Activated B cell treated with CpG ODN at 0.5 μM for 24 hours (primary cell): ENCODE measurements around the gene RABGGTB. TPM values are rescaled to one million over a fixed set of nuclear protein-coding genes. Genes with fewer than 3 reads are reported as not detected.
"Not testable (repeated sequence)": the region's sequence is repeated elsewhere in the genome, so short reads cannot be mapped to it uniquely, and the experiment has no call there.

ENCODE experiments used
- ATAC-seq: fragments of 200-7000 bp; cut with Tn5 transposase; one replicate; pipeline ENCODE4 v1.10.0; 2021; ENCODE audit warnings: low read depth, mild to moderate bottlenecking, moderate library complexity
- CTCF ChIA-PET: fragments of 350-600 bp; sonication (Branson Sonifier 250); formaldehyde crosslinking; loops from one replicate; lab custom pipeline; 2021; ENCODE audit warnings: antibody characterized with exemption; lab: Charles Lee
- POLR2A ChIA-PET: fragments of 350-600 bp; sonication (Branson Sonifier 250); formaldehyde crosslinking; loops from one replicate; lab custom pipeline; 2021; ENCODE audit warnings: antibody characterized with exemption; lab: Charles Lee
- DNase-seq: peaks from one replicate; pipeline ENCODE4 v3.0.0; 2022
- H3K27ac Mint-ChIP-seq: one replicate; pipeline ENCODE4 v1.8.0; 2020; ENCODE audit warnings: mixed read lengths
- H3K27me3 Mint-ChIP-seq: one replicate; pipeline ENCODE4 v1.8.0; 2021; ENCODE audit warnings: mixed read lengths
- H3K36me3 Mint-ChIP-seq: one replicate; pipeline ENCODE4 v1.8.0; 2021; ENCODE audit warnings: low read depth, mixed read lengths
- H3K4me1 Mint-ChIP-seq: one replicate; pipeline ENCODE4 v1.8.0; 2021; ENCODE audit warnings: mixed read lengths
- H3K4me3 Mint-ChIP-seq: one replicate; pipeline ENCODE4 v1.8.0; 2020; ENCODE audit warnings: mild to moderate bottlenecking, mixed read lengths
- H3K9me3 Mint-ChIP-seq: one replicate; pipeline ENCODE4 v1.8.0; 2020; ENCODE audit warnings: mixed read lengths
- CTCF ChIP-seq: fragments of 200-600 bp; IDR thresholded peaks from one replicate; pipeline ENCODE4 v1.8.0; 2022; ENCODE audit warnings: antibody characterized with exemption, mild to moderate bottlenecking
- intact Hi-C: fragments of 100-400 bp; cut with micrococcal nuclease; formaldehyde crosslinking; loops from one replicate; pipeline ENCODE4 v1.15.1; 2024
- total RNA-seq: library from RNA; stranded (reverse); gene quantifications from 2 replicates; pipeline ENCODE4 v1.2.3, GENCODE V29; 2022

The RABGGTB gene
- total RNA-seq, 1 donor from 2014 or later = 234 TPM

GRCh38 chr1:75771978-75772377 is 14.1 kb upstream of the RABGGTB start:
- Mint-ChIP-seq H3K9me3 (no peaks in the 10 kb centered on the region), H3K27me3 (no peaks in the 10 kb centered on the region), H3K36me3 (peaks cover 2% of the 10 kb centered on the region), H3K27ac (no peak overlapping the region), H3K4me3 (no peak overlapping the region), H3K4me1 (no peaks in the 10 kb centered on the region)
- POLR2A ChIA-PET = no interaction called here
- no peak for DNase-seq
- no peak for ATAC-seq
- CTCF ChIA-PET = no interaction called here
- intact Hi-C loops = no loop called here
- no peak for TF ChIP-seq CTCF

GRCh38 chr1:75777812-75778211 is 8.2 kb upstream of the RABGGTB start:
- H3K27ac Mint-ChIP-seq, H3K9me3 Mint-ChIP-seq, DNase-seq, H3K4me1 Mint-ChIP-seq, CTCF ChIA-PET, H3K27me3 Mint-ChIP-seq, H3K36me3 Mint-ChIP-seq, ATAC-seq, intact Hi-C loops, H3K4me3 Mint-ChIP-seq: not testable (repeated sequence)
- POLR2A ChIA-PET = interaction anchor here (2.3 kb wide), 1 partner anchor 9 kb away, joined by 8 read pairs; the partner anchor contains the start of gene RABGGTB

DNA sequence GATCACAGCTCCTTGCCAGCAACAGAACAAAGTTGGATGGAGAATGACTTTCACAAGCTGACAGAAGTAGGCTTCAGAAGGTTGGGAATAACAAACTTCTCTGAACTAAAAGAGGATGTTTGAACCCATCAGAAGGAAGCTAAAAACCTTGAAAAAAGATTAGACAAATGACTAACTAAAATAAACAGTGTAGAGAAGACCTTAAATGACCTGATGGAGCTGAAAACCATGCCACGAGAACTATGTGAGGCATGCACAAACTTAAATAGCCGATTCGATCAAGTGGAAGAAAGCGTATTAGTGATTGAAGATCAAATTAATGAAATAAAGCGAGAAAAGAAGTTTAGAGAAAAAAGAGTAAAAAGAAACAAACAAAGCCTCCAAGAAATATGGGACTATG is 7.4 kb upstream of the RABGGTB start:
- CTCF ChIA-PET, H3K36me3 Mint-ChIP-seq, H3K9me3 Mint-ChIP-seq, H3K27ac Mint-ChIP-seq, H3K4me3 Mint-ChIP-seq, intact Hi-C loops, H3K27me3 Mint-ChIP-seq, POLR2A ChIA-PET, H3K4me1 Mint-ChIP-seq, ATAC-seq, DNase-seq: not testable (repeated sequence)

GRCh38 chr1:75780183-75780582 is 5.9 kb upstream of the RABGGTB start:
- POLR2A ChIA-PET, H3K9me3 Mint-ChIP-seq, ATAC-seq, H3K27ac Mint-ChIP-seq, H3K36me3 Mint-ChIP-seq, CTCF ChIA-PET, H3K4me3 Mint-ChIP-seq, DNase-seq, H3K27me3 Mint-ChIP-seq: not testable (repeated sequence)
- peaks cover 13% of the 10 kb centered on the region for H3K4me1 Mint-ChIP-seq
- intact Hi-C loops = loop anchor here (10.0 kb wide), 2 partner anchors 165 to 515 kb away; partner anchors contain the start of gene SLC44A5

- DNase-seq, CTCF ChIA-PET, H3K27me3 Mint-ChIP-seq, ATAC-seq, H3K9me3 Mint-ChIP-seq: not testable (repeated sequence)
- POLR2A ChIA-PET = interaction anchor here (1.3 kb wide), 1 partner anchor 53 kb away, joined by 3 read pairs; no protein-coding TSS in a partner anchor
- peak overlapping the region; percentile 97 for H3K27ac Mint-ChIP-seq
- intact Hi-C loops = loop anchor here (10.0 kb wide), 2 partner anchors 169 to 519 kb away; partner anchors contain the start of gene SLC44A5
- H3K4me1 Mint-ChIP-seq = peaks cover 42% of the 10 kb centered on the region
- peaks cover 29% of the 10 kb centered on the region for H3K36me3 Mint-ChIP-seq
- peak overlapping the region; percentile 76 for H3K4me3 Mint-ChIP-seq
Observed at GRCh38 chr1:75783920-75784319, 2.1 kb upstream of the RABGGTB start.

DNA sequence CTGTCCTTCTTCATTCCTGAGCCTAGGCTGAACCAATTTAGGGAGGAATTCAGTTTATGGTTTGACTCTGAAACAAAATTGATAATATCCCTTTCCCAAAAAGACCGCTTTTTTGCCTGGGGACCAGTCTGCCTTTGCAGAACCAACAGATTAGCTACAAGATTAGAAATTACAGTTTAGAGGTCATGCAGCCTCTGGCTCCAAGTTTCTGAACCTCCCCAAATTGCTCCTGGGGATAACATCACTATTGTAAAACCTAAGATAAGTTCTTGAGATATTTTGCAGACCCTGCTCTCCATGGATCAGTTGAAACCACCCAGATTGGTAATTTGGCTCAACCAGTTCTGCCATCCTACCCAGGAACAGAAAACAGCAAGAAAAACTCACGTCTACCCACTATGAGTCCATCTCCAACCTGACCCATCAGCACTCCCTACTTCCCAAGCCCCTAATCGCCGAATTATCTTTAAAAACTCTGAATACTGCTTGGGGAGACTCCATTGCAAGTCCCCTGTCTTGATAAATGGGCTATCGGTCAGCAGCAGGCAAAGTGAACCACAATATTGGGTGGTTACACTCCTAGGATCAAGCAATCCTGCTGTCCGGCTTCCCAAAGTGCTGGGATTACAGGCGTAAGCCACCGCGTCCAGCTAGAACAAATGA is 605 bp upstream of the RABGGTB start:
- ATAC-seq = peak; percentile 0

More for the DNA sequence above, 605 bp upstream of the RABGGTB start:
- no peak for DNase-seq
- Mint-ChIP-seq H3K4me1 (peaks cover 58% of the 10 kb centered on the region), H3K27ac (peak overlapping the region; percentile 97), H3K36me3 (peaks cover 45% of the 10 kb centered on the region), H3K9me3 (no peaks in the 10 kb centered on the region), H3K27me3 (no peaks in the 10 kb centered on the region), H3K4me3 (peak overlapping the region; percentile 98)
- intact Hi-C loops = loop anchor here (5.0 to 10.0 kb wide), 5 partner anchors 171 to 1992 kb away; partner anchors contain the start of genes FPGT, LRRIQ3, MIGA1 and SLC44A5
- ChIA-PET POLR2A (interaction anchor here (0.6 to 3.1 kb wide), 18 partner anchors 8 to 1897 kb away, joined by 3 to 45 read pairs (median 4); partner anchors contain the start of genes ACADM, CRYZ, MSH4 and ST6GALNAC3), CTCF (interaction anchor here (1.7 kb wide), 1 partner anchor 58 kb away, joined by 4 read pairs; no protein-coding TSS in a partner anchor)
- no peak for TF ChIP-seq CTCF
